HG02610 (cell line): ENCODE data around the gene CD9.

Experiments used
- ATAC-seq: cut with Tn5 transposase; IDR thresholded peaks from one replicate; pipeline ENCODE4 v1.9.1; 2021; ENCODE audit warnings: mild to moderate bottlenecking, moderate library complexity; ENCODE audit not compliant: unreplicated experiment

Gene CD9

GRCh38 chr12:6235906-6236640 lies 35.9 kb downstream of the CD9 start:
- no peak for ATAC-seq

- ATAC-seq: no peak
Measured at GRCh38 chr12:6236641-6236940, 36.4 kb downstream of the CD9 start.

- ATAC-seq: no peak
Measured at GRCh38 chr12:6237830-6238229, 37.6 kb downstream of the CD9 start.

GRCh38 chr12:6238875-6239274 lies 38.7 kb downstream of the CD9 start:
- ATAC-seq: no peak

- ATAC-seq: no peak
Measured at GRCh38 chr12:6241495-6241894, 41.3 kb downstream of the CD9 start.

- no peak for ATAC-seq
Measured at GRCh38 chr12:6249580-6249979, 49.4 kb downstream of the CD9 start.

- ATAC-seq: no peak
Measured at GRCh38 chr12:6250343-6250742, 50.1 kb downstream of the CD9 start.

GRCh38 chr12:6253278-6253677 lies 53.1 kb downstream of the CD9 start:
- ATAC-seq: no peak

- ATAC-seq: no peak
Measured at GRCh38 chr12:6254491-6254890, 54.3 kb downstream of the CD9 start.

- ATAC-seq: no peak
Measured at GRCh38 chr12:6257007-6257406, 56.8 kb downstream of the CD9 start.

GRCh38 chr12:6262211-6262610 lies 62.0 kb downstream of the CD9 start:
- ATAC-seq: no peak

- ATAC-seq: no peak
Measured at GRCh38 chr12:6262623-6263022, 62.4 kb downstream of the CD9 start.

GRCh38 chr12:6263931-6264330 lies 63.7 kb downstream of the CD9 start:
- ATAC-seq: no peak

GRCh38 chr12:6264402-6265037 lies 64.3 kb downstream of the CD9 start:
- no peak for ATAC-seq

- no peak for ATAC-seq
Measured at GRCh38 chr12:6265038-6265405, 64.8 kb downstream of the CD9 start.

- no peak for ATAC-seq
Measured at GRCh38 chr12:6266541-6266966, 66.4 kb downstream of the CD9 start.

- peak; percentile 59 for ATAC-seq
Measured at GRCh38 chr12:6266971-6267721, 66.9 kb downstream of the CD9 start.

- no peak for ATAC-seq
Measured at GRCh38 chr12:6268484-6269157, 68.4 kb downstream of the CD9 start.

GRCh38 chr12:6269986-6270385 lies 69.8 kb downstream of the CD9 start:
- ATAC-seq: no peak

- ATAC-seq: no peak
Measured at GRCh38 chr12:6271281-6271680, 71.1 kb downstream of the CD9 start.

- ATAC-seq: no peak
Measured at GRCh38 chr12:6272300-6273204, 72.4 kb downstream of the CD9 start.
